GM21515 (cell line): ENCODE results near the gene DCP1A.

Source experiments
- ATAC-seq: cut with Tn5 transposase; IDR thresholded peaks from one replicate; pipeline ENCODE4 v1.9.1; 2021; ENCODE audit not compliant: unreplicated experiment

DCP1A gene

GRCh38 chr3:53248161-53248560 lies 99.2 kb downstream of the DCP1A start:
- no peak for ATAC-seq

- no peak for ATAC-seq
Observed at GRCh38 chr3:53247619-53248018, 99.7 kb downstream of the DCP1A start.

DNA sequence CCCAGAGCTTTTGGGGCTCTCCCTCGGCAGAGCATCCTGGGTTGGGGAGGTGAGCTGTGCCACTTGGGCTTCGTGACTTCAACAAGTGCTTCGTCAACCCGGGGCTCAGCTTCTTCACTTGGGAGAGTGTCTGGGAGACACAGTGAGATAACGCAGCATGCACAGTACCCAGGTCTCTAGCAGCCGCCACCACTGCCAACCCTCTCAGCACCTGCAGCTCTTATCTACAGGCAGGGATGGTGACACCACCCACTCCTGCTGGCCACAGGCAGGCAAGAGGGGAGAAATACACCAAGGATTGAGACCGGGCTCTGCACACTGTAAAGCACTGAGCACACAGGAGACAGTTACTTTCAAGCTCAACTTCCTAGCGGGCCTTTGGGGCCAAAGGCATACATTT lies 103.1 kb downstream of the DCP1A start:
- ATAC-seq: no peak

GRCh38 chr3:53243785-53244184 lies 103.6 kb downstream of the DCP1A start:
- no peak for ATAC-seq

- ATAC-seq: no peak
Observed at GRCh38 chr3:53243165-53243564, 104.2 kb downstream of the DCP1A start.

GRCh38 chr3:53242642-53243041 lies 104.7 kb downstream of the DCP1A start:
- no peak for ATAC-seq

DNA sequence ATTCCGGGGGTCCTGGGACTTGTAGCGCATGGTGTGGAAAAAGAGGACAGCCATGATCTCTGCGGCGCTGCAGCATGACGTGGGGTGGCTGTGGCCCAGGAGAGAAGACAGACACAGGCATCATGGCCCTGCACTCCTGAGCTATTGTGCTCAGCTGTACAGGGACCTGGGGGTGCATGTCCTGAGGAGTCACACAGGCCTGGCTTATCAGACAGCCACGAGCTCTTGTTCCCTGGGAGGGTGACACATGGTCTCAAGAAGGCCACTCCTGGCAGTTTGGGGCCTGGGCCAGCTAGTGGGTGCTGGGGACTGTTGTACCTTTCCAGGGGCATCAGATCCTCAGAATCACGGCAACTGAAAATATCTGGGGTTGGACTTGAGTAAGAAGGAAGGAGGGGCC lies 105.2 kb downstream of the DCP1A start:
- no peak for ATAC-seq

- no peak for ATAC-seq
Observed at GRCh38 chr3:53240989-53241972, 106.1 kb downstream of the DCP1A start.

DNA sequence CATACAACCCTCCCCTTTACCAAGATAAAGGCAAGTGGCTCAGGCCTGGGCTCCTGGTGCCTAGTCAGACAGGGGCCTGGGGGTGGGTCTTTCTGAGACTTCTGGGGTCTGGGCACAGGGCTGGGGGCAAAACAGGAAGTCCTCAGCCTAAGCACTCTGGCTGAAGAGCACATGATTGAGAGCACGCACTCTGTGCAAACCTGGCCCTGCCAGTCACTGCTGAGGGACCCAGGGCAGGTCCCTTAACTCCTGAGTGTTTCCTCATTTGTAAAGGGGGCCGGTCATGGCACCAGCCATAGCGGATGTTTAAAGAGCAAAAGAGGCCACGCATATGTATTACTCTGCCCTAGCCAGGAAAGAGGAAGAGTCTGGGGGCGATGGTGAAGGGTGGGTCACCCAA lies 107.5 kb downstream of the DCP1A start:
- no peak for ATAC-seq

DNA sequence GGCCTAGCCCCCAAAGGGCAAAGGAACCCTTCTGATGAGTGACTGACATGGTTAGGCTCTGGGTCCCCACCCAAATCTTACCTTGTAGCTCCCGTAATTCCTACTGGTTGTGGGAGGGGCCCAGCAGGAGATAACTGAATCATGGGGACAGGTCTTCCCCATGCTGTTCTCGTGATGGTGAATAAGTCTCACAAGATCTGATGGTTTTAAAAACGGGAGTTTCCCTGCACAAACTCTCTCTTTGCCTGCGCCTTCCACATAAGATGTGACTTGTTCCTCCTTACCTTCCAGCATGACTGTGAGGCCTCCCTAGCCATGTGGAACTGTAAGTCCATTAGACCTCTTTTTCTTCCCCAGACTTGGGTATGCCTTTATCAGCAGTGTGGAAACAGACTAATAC lies 108.5 kb downstream of the DCP1A start:
- no peak for ATAC-seq

DNA sequence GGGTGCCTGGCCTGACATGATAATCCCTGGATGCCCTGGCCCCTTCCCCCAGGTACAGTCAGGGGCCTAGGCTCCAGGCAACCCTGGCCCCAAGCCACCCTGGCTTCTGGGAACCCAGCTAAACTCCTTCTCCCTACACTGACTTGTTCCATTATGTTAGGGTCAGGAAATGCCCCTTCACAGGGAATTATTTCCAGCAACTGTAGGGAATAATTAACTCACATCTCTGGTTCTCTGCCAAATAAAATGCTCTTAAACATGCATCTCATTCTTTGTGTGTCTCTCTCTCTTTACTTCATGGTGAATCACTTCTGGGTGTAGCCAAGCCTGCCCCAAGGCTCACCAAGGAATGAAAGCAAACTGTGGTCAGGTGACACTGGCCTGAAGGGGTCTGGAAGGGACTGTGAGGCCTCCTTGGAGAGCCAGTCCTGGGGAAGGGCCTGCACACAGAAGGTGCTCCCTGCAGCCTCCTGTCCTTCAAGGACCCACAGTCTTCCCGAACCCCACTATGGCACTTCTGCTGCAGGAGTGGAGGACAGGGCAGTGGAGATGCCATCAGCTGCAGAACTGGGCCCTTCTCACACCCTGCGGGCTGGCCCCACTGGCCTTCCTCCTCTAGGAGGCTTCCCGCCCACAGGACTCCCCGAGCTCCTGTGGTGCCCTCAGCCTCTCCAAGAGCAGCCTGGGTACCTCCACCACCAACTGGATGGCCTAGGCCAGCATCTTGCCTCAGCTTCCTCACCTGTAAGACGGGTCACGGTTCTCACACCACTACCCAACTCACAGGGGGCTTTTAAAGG lies 109.1 kb downstream of the DCP1A start:
- ATAC-seq: no peak

GRCh38 chr3:53236112-53236841 lies 111.1 kb downstream of the DCP1A start:
- no peak for ATAC-seq

DNA sequence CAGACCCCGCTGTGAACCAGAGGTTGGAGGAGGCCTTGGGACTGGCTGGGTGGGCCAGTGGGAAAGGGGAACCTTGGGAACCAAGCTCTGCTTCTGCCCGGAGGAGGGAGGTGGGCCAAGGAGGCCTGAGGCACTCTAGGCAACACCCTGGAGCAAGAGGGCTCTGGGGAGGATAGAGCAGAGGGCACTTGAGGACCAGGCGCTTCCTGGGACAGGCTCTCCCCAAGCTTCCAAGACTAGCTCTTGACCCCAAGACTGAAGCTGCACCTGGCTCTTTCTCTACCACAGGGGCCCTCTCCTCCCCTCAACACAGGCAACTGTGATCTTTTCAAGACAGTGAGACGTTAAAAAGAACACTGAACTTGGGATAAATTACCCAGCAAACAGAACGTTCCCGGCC lies 111.8 kb downstream of the DCP1A start:
- no peak for ATAC-seq

- ATAC-seq: no peak
Observed at GRCh38 chr3:53234841-53235232, 112.5 kb downstream of the DCP1A start.

GRCh38 chr3:53234130-53234840 lies 113.1 kb downstream of the DCP1A start:
- no peak for ATAC-seq
